GM23338 (cell line): ENCODE data around the gene SLC15A5. TPM values are rescaled to one million over a fixed set of nuclear protein-coding genes. Genes with fewer than 3 reads are reported as not detected.

Experiments
- ATAC-seq: fragments of 200-7000 bp; cut with Tn5 transposase; 3 replicates; pipeline ENCODE4 v1.9.1; 2020
- DNase-seq: peaks from one replicate; pipeline ENCODE4 v3.0.0-alpha.2; 2015; ENCODE audit warnings: low spot score
- H2AFZ ChIP-seq: fragments of 200-600 bp; sonication (generic); 2 replicates; pipeline ENCODE4 v1.8.0; 2016; ENCODE audit warnings: antibody characterized with exemption, mild to moderate bottlenecking, moderate library complexity
- H3F3A ChIP-seq: fragments of 200-600 bp; sonication (generic); replicated peaks from 2 replicates; pipeline ENCODE4 v1.8.0; 2017; ENCODE audit warnings: antibody characterized with exemption, mixed run types, low read depth
- H3K27ac ChIP-seq: fragments of 200-600 bp; sonication (generic); 2 replicates; pipeline ENCODE4 v1.6.1; 2016; ENCODE audit warnings: low read depth
- H3K27me3 ChIP-seq: fragments of 200-600 bp; sonication (generic); 2 replicates; pipeline ENCODE4 v1.8.0; 2016; ENCODE audit warnings: mild to moderate bottlenecking, mixed run types, moderate library complexity; ENCODE audit not compliant: insufficient read depth
- H3K36me3 ChIP-seq: fragments of 200-600 bp; sonication (generic); 2 replicates; pipeline ENCODE4 v1.8.0; 2016; ENCODE audit warnings: mild to moderate bottlenecking; ENCODE audit not compliant: insufficient read depth
- H3K4me1 ChIP-seq: fragments of 200-600 bp; sonication (generic); 2 replicates; pipeline ENCODE4 v1.8.0; 2016; ENCODE audit warnings: mild to moderate bottlenecking, moderate library complexity; ENCODE audit not compliant: insufficient read depth
- H3K4me2 ChIP-seq: fragments of 200-600 bp; sonication (generic); 2 replicates; pipeline ENCODE4 v1.7.1; 2017; ENCODE audit warnings: mixed run types
- H3K4me3 ChIP-seq: fragments of 200-600 bp; sonication (generic); 2 replicates; pipeline ENCODE4 v1.6.1; 2016; ENCODE audit warnings: mixed run types
- H3K79me2 ChIP-seq: fragments of 200-600 bp; sonication (generic); replicated peaks from 2 replicates; pipeline ENCODE4 v1.8.0; 2017; ENCODE audit warnings: mild to moderate bottlenecking; ENCODE audit not compliant: insufficient read depth
- H3K9me2 ChIP-seq: fragments of 200-600 bp; sonication (generic); 2 replicates; pipeline ENCODE4 v1.8.0; 2017; ENCODE audit not compliant: insufficient read depth
- H4K20me1 ChIP-seq: fragments of 200-600 bp; sonication (generic); replicated peaks from 2 replicates; pipeline ENCODE4 v1.8.0; 2017; ENCODE audit warnings: mild to moderate bottlenecking; ENCODE audit not compliant: insufficient read depth
- H3K27ac Mint-ChIP-seq: 2 replicates; pipeline ENCODE4 v1.8.0; 2020; ENCODE audit warnings: inconsistent platforms, mild to moderate bottlenecking, moderate library complexity, mixed read lengths
- H3K27me3 Mint-ChIP-seq: 3 replicates; pipeline ENCODE4 v1.8.0; 2022; ENCODE audit warnings: low read depth, mild to moderate bottlenecking, moderate library complexity, mixed read lengths, inconsistent platforms; ENCODE audit not compliant: insufficient read depth, poor library complexity
- H3K36me3 Mint-ChIP-seq: 3 replicates; pipeline ENCODE4 v1.8.0; 2021; ENCODE audit warnings: low read depth, mild to moderate bottlenecking, inconsistent platforms, moderate library complexity, mixed read lengths
- H3K4me1 Mint-ChIP-seq: 3 replicates; pipeline ENCODE4 v1.8.0; 2020; ENCODE audit warnings: mild to moderate bottlenecking, inconsistent platforms, mixed read lengths
- H3K4me3 Mint-ChIP-seq: 3 replicates; pipeline ENCODE4 v1.8.0; 2021; ENCODE audit warnings: moderate library complexity, mild to moderate bottlenecking, inconsistent platforms, mixed read lengths
- H3K9me3 Mint-ChIP-seq: 3 replicates; pipeline ENCODE4 v1.8.0; 2020; ENCODE audit warnings: moderate library complexity, mild to moderate bottlenecking, inconsistent platforms, mixed read lengths
- CREB1 ChIP-seq: fragments of 250-450 bp; sonication (Bioruptor Pico); IDR thresholded peaks from 2 replicates; pipeline ENCODE4 v1.5.0; 2020; ENCODE audit warnings: low read depth, mild to moderate bottlenecking, moderate library complexity
- EZH2phosphoT487 ChIP-seq: fragments of 200-600 bp; sonication (generic); IDR thresholded peaks from one replicate; pipeline ENCODE4 v1.8.1; 2018; ENCODE audit warnings: antibody characterized with exemption; ENCODE audit not compliant: unreplicated experiment
- JUNB ChIP-seq: IDR thresholded peaks from one replicate; pipeline ENCODE4 v1.6.1; 2016; ENCODE audit warnings: antibody characterized with exemption; ENCODE audit not compliant: unreplicated experiment
- POLR2AphosphoS5 ChIP-seq: IDR thresholded peaks from 2 replicates; pipeline ENCODE4 v1.6.1; 2016; ENCODE audit warnings: antibody characterized with exemption, low read depth
- REST ChIP-seq: IDR thresholded peaks from one replicate; pipeline ENCODE4 v1.6.1; 2018; ENCODE audit warnings: antibody characterized with exemption; ENCODE audit not compliant: unreplicated experiment
- STAT1 ChIP-seq: IDR thresholded peaks from one replicate; pipeline ENCODE4 v1.6.1; 2016; ENCODE audit warnings: antibody characterized with exemption; ENCODE audit not compliant: unreplicated experiment
- ZNF462 ChIP-seq: fragments of 250-450 bp; sonication (Bioruptor Pico); IDR thresholded peaks from 2 replicates; pipeline ENCODE4 v1.5.0; 2020; ENCODE audit warnings: mild to moderate bottlenecking, moderate library complexity
- polyA plus RNA-seq: library from polyadenylated mRNA; unstranded; fragments of >200 nt; fragmentation: Nextera tagmentation; extraction: Ambion mirVana; gene quantifications from 2 replicates; pipeline ENCODE4 v1.2.1, GENCODE V29; 2016
- total RNA-seq: library from RNA; depleted of rRNA; stranded (reverse); fragments of >200 nt; shearing (Covaris generic); gene quantifications from 2 replicates; pipeline ENCODE4 v1.2.3, GENCODE V29; 2014

SLC15A5 gene
- total and polyA plus RNA-seq, 2 experiments from 2014 or later = not detected

GRCh38 chr12:16323010-16323409 lies 45.5 kb upstream of the SLC15A5 start:
- Histone ChIP-seq H3K4me1 (no peaks in the 10 kb centered on the region), H3K36me3 (no peaks in the 10 kb centered on the region), H3K4me2 (no peak overlapping the region), H3K27me3 (no peaks in the 10 kb centered on the region), H3K4me3 (no peak overlapping the region), H3K79me2 (no peaks in the 10 kb centered on the region), H4K20me1 (no peaks in the 10 kb centered on the region), H3K9me2 (0 out of 2 replicates have a peak, but pooled peaks cover 4% of the 10 kb centered on the region), H2AFZ (no peak overlapping the region), H3K27ac (no peak overlapping the region), H3F3A (no peaks in the 10 kb centered on the region)
- H3K27ac Mint-ChIP-seq = no peak overlapping the region
- no peak for DNase-seq
- H3K36me3 Mint-ChIP-seq = peaks cover 2% of the 10 kb centered on the region; the same call in 1 of the 3 replicates
- no peak overlapping the region for H3K4me3 Mint-ChIP-seq
- no peaks in the 10 kb centered on the region for H3K27me3 Mint-ChIP-seq
- H3K9me3 Mint-ChIP-seq = peaks cover 4% of the 10 kb centered on the region
- peaks cover 7% of the 10 kb centered on the region; the same call in 2 of the 3 replicates for H3K4me1 Mint-ChIP-seq
- ATAC-seq = no peak
- no peak for TF ChIP-seq REST
- no peak for TF ChIP-seq EZH2phosphoT487

GRCh38 chr12:16310934-16311333 lies 33.4 kb upstream of the SLC15A5 start:
- no peak for ATAC-seq
- H3K4me1 ChIP-seq = no peaks in the 10 kb centered on the region
- no peaks in the 10 kb centered on the region for H3K79me2 ChIP-seq
- Mint-ChIP-seq H3K9me3 (peaks cover 23% of the 10 kb centered on the region), H3K27ac (no peak overlapping the region), H3K27me3 (no peaks in the 10 kb centered on the region), H3K4me1 (no peaks in the 10 kb centered on the region), H3K4me3 (no peak overlapping the region), H3K36me3 (peaks cover 11% of the 10 kb centered on the region; the same call in 2 of the 3 replicates)
- no peaks in the 10 kb centered on the region for H3F3A ChIP-seq
- H3K36me3 ChIP-seq = no peaks in the 10 kb centered on the region
- H4K20me1 ChIP-seq = no peaks in the 10 kb centered on the region
- H2AFZ ChIP-seq = no peak overlapping the region
- DNase-seq = no peak
- no peak overlapping the region for H3K4me3 ChIP-seq
- H3K9me2 ChIP-seq = peaks cover 18% of the 10 kb centered on the region; the same call in 1 of the 2 replicates
- H3K4me2 ChIP-seq = no peak overlapping the region
- H3K27ac ChIP-seq = no peak overlapping the region
- no peak for TF ChIP-seq POLR2AphosphoS5
- TF ChIP-seq JUNB = no peak
- no peak for TF ChIP-seq CREB1 (CRISPR knock-in tag)
- no peak for TF ChIP-seq STAT1
- TF ChIP-seq ZNF462 (CRISPR knock-in tag) = no peak
- H3K27me3 ChIP-seq = no peaks in the 10 kb centered on the region
